GM18907 (cell line): ENCODE measurements around the gene PHLDA2.

Experiments
- ATAC-seq: cut with Tn5 transposase; IDR thresholded peaks from one replicate; pipeline ENCODE4 v1.9.1; 2021; ENCODE audit warnings: mild to moderate bottlenecking, moderate library complexity; ENCODE audit not compliant: unreplicated experiment

Gene PHLDA2

DNA sequence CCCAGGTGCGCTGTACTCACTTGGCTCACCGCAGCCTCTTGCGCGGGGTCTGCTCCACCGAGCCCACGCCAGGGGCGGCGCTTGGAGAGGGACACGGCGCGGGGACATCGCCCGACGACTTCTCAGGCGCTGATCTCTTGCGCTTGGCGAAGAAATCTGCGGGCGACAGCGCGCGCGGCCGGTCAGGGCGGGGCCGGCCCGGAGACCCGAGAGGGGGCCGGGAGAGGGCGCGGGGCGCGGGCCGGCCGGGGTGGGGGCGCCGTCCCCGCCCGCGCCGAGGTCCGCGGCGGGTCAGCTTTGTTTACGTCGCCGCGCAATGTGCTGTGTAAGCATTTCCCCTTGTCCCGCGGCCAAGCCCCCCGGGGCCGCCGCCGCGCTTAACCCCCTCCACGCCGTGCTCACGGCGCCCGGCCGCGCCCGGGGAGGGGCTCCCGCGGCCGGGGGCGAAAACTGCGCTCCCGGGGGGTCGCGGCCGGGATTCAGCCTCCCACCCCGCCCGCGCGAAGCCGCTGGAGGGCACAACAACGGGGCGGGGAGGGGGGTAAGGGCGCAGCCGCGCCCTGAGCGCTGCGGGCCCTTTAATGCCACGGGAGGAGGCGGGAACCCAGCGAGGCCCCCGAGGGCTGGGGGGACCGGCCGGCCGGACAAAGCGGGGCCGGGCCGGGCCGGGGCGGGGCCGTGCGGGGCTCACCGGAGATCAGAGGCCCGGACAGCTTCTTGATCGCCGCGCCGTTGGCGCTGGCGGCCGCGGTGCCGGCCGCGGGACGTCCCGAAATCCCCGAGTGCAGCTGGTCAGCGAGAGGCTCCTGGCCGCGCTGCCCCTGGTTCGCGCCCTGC, 45.0 kb downstream of the PHLDA2 start:
- no peak for ATAC-seq

DNA sequence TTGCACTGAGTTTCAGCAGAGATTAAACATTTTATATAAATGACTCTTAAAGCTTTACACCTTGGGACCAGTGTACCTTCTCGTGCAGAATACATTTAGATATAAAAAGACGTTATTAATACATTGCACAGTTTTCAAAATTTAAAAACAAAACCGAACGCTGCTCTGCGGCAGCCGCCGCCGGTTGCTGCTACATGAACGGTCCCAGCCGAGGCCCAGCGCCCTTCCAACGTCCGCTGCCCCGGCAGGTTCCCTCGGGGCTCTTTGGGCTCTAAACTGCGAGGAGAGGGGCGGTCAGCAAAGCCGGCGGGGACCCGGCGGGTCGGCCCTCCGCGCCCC, 45.6 kb downstream of the PHLDA2 start:
- ATAC-seq = no peak

DNA sequence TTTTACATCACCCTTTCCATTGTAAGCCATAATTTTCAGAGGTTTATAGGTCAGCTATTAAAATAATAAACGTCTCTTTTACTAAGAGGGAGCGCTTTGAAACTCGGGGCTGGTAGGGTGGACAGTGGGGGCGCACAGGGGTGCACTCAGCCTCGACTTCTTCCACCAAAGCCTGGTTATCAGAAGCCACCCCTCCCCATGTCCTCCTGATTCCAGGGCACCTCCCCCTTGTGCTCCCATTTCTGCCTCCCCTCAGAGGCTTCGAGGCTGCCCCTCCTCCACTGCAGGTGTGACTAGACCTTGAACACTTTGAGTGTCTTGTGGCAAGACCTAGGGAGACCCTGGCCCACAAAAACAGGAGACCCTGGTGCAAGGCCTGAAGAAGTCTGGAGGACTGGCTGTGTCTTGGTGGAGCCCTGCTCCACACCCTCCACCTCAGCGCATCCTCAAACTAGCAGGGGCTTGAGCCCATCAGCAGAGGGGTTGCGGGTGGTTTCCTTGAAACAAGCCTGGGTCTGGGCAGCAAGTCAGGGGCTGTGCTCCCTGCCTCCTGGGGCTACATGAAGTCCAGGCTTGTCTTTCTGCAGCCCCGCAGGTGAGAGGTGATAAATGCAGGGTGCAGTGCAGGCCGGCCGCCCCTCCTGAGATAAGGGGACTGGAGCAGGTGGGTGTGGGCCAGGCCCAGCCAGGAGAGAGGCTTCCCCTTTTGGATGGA, 46.7 kb downstream of the PHLDA2 start:
- ATAC-seq = no peak

DNA sequence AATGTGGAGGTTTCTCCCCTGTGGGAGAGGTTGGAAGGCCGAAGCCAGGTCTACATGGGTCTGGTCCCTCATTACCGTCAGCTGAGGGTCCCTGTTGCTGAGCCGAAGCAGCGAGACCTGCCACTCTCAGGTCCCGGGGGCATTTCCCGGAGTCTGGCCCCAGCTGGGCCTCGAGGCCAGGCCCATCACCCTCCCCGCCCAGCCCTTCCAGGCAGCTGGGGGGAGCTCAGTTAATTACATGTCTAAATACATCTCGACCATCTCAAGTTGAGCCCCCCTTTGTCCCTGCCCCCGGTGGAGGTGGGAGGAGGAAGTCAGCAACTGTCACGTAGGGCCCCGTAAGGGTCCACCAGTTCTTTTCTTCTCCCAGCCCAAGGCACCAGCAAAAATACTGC, 47.2 kb downstream of the PHLDA2 start:
- no peak for ATAC-seq

DNA sequence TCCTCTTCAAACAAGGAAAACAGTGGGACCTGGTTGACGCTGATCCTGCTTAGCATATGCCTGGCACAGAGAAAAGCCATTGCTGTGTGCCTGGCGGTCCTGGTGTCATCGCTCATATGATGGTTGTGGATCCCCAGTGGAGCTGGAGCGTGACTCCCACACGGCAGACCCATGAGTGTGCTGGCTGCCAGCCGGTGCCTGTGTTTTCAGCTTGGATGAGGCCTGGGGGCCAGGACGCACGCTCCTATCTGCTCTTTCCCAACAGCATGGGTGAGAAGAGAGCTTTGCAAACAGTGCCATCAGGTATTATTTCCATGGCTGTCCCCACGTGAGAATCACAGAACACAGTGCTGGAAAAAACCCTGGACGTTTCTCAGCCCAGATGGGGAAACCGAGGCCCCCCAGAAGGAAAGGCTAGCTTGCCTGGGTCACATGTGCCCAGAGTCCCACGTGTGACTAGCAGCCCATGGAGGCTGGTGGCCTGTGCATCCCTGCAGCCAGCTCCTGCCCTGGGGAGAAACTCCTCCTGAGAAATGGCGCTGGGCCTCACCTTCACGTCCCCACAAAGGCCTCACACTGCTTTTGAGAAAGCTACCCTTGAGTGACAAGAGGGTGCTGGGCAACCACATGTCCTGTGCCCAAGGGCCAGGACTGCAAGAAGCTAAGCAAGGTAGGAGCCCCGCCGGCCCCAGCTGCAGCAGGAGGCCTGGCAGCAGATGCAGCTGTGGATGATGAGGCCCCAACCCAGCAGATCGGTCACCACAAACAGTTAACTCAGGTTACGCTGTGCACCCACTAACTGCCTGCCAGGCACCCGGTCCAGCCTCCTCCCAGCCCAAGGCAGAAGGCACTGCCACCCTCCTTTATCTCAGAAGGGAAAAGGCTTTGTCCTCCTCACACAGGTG, 47.9 kb downstream of the PHLDA2 start:
- ATAC-seq = no peak

DNA sequence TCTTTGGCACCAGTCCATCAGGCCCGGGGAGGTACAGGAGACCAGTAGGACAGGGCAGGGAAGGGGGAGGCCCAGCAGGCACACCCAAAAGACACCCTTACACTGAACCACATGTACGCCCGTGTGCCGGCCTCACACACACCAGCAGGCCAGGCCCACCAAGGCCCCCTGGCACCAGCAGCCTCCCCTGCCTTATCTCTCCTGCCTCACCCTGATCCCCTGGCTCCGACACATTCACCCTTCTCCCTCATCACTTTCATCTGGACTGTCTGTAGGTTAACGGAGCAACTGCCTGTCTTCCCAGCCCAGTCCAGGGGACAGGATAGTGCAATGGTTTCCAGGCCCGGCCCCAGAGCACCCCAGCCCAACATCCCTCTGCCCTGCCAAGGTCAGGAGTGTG, 48.6 kb downstream of the PHLDA2 start:
- ATAC-seq = no peak

DNA sequence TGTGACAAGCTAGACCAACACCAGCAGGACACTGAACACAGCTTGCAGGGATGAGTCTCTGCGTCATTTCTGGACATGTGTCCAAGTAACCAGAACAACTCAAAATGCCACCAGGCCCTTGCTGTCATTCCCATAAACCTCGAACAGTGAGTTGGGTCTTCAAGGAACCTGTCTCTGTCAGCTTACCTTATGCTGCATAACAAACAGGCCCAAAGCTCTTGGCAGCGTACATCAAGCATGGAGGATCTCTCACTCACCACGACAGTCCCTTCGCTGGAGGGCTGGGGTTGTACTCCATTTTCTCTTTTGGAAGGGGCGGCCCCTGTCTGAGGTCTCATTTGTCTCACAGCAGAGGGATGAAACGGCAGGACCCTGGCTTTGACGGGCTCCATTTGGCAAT, 50.4 kb downstream of the PHLDA2 start:
- no peak for ATAC-seq
